ENCODE measurements around the gene FRMPD2. TPM values are rescaled to one million over a fixed set of nuclear protein-coding genes. Genes with fewer than 3 reads are reported as not detected.

FRMPD2 gene
- total RNA-seq, 2 experiments from 2014 or later: not detected

DNA sequence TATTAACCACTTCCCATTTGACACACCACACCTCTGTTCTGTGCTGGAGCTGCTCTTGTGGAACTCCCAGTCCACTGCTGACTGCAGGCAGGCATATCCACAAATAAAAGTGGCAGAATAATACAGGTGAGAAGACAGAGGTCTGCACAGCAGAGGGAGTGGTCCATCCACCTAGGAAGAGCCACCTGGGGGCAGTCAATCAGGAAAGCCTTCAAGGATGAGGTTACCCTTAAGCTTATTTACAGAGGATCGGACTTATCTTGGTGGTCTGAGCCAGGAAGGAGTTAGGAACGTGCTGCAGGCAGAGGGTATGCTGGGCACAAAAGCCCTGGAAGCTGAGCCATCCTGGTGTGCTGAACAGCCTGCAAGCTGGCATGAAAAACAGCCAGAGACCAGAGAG lies 78.7 kb downstream of the FRMPD2 start:
- H3K4me3 Mint-ChIP-seq: no peak overlapping the region
- POLR2A ChIA-PET: no interaction called here
- H3K27ac Mint-ChIP-seq: no peak overlapping the region
- no peaks in the 10 kb centered on the region for H3K36me3 Mint-ChIP-seq (ENCODE audit: low read depth)
- no peaks in the 10 kb centered on the region for H3K4me1 Mint-ChIP-seq (ENCODE audit: low read depth)
- intact Hi-C loops (cut with DNase I, micrococcal nuclease): no loop called here
- Histone ChIP-seq H3K4me3 (ENCODE audit: low read length) (no peak overlapping the region), H3K27me3 (ENCODE audit: control insufficient read depth in 1 of 2, insufficient read depth in 2 of 2, low read length in 2 of 2) (peaks cover 0 to 2% of the 10 kb centered on the region in 2 experiments), H3K9me3 (ENCODE audit: control insufficient read depth in 1 of 2, insufficient read depth in 1 of 2, low read length in 2 of 2) (no peaks in the 10 kb centered on the region), H3K4me1 (ENCODE audit: insufficient read depth, low read length) (no peaks in the 10 kb centered on the region), H3K36me3 (ENCODE audit: insufficient read depth, low read length) (no peaks in the 10 kb centered on the region), H3K27ac (ENCODE audit: low read depth in 1 of 2, low read length in 2 of 2) (no peak overlapping the region)
- TF ChIP-seq, protein P1, sequence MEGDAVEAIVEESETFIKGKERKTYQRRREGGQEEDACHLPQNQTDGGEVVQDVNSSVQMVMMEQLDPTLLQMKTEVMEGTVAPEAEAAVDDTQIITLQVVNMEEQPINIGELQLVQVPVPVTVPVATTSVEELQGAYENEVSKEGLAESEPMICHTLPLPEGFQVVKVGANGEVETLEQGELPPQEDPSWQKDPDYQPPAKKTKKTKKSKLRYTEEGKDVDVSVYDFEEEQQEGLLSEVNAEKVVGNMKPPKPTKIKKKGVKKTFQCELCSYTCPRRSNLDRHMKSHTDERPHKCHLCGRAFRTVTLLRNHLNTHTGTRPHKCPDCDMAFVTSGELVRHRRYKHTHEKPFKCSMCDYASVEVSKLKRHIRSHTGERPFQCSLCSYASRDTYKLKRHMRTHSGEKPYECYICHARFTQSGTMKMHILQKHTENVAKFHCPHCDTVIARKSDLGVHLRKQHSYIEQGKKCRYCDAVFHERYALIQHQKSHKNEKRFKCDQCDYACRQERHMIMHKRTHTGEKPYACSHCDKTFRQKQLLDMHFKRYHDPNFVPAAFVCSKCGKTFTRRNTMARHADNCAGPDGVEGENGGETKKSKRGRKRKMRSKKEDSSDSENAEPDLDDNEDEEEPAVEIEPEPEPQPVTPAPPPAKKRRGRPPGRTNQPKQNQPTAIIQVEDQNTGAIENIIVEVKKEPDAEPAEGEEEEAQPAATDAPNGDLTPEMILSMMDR (IDR thresholded peaks at IDR 0.05): no peak
- CTCF ChIA-PET: no interaction called here
- H3K9me3 Mint-ChIP-seq: no peaks in the 10 kb centered on the region
- DNase-seq: no peak
- no peak for ATAC-seq (ENCODE audit: poor library complexity)
- no peaks in the 10 kb centered on the region for H3K27me3 Mint-ChIP-seq

DNA sequence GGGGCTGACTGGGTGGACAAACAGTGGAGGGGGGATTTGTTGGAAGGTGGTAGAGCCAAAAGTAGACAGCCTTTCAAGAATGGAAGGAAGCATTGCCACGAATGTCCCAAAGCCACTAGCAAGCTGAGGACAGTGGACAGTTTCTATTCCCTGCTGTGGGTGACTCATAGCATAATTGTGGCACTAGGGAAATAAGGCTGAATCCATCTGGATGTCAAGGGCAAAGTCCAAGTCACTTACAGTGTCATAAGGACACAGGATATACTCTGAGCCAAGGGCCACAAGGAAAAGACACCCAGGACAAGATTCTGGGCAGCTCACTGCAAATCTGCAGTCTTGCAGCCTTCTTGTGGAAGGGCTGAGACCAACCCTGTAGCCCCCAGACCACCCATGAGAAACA lies 79.7 kb downstream of the FRMPD2 start:
- Histone ChIP-seq H3K4me3 (ENCODE audit: low read length) (no peak overlapping the region), H3K9me3 (ENCODE audit: control insufficient read depth in 1 of 2, insufficient read depth in 1 of 2, low read length in 2 of 2) (no peaks in the 10 kb centered on the region), H3K4me1 (ENCODE audit: insufficient read depth, low read length) (no peaks in the 10 kb centered on the region), H3K27me3 (ENCODE audit: control insufficient read depth in 1 of 2, insufficient read depth in 2 of 2, low read length in 2 of 2) (peaks cover 0 to 2% of the 10 kb centered on the region in 2 experiments), H3K27ac (ENCODE audit: low read depth in 1 of 2, low read length in 2 of 2) (no peak overlapping the region), H3K36me3 (ENCODE audit: insufficient read depth, low read length) (no peaks in the 10 kb centered on the region)
- Mint-ChIP-seq H3K27me3 (no peaks in the 10 kb centered on the region), H3K4me1 (ENCODE audit: low read depth) (no peaks in the 10 kb centered on the region), H3K36me3 (ENCODE audit: low read depth) (no peaks in the 10 kb centered on the region), H3K27ac (no peak overlapping the region), H3K9me3 (no peaks in the 10 kb centered on the region), H3K4me3 (no peak overlapping the region)
- DNase-seq (no peak), ATAC-seq (ENCODE audit: poor library complexity) (no peak)
- ChIA-PET CTCF (no interaction called here), POLR2A (no interaction called here)
- intact Hi-C loops (cut with DNase I, micrococcal nuclease): no loop called here
- TF ChIP-seq, protein P1 (IDR thresholded peaks at IDR 0.05): no peak

DNA sequence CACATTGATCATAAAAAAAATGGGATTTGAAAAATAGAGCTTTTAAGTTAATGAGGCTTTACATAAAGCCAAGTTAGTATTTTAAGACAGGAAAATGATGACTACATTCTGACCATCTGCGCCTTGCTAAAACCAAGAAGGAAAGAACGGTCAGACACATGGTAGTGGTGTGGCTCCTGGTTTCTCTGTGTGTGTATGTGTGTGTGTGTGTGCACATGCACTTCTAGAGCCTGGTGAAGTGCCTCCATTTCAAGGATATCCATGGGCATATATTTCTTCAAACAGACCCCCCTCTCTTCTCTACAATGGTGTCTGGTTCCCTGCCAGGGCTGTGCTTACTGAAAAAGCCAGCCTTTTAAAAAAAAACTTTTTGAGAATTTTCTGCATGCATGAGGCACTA lies 80.9 kb downstream of the FRMPD2 start:
- intact Hi-C loops (cut with DNase I, micrococcal nuclease): no loop called here
- DNase-seq (no peak), ATAC-seq (ENCODE audit: poor library complexity) (no peak)
- H3K4me3 ChIP-seq (ENCODE audit: low read length): no peak overlapping the region
- TF ChIP-seq, protein P1 (IDR thresholded peaks at IDR 0.05): no peak
- H3K27ac ChIP-seq (ENCODE audit: low read depth in 1 of 2, low read length in 2 of 2): no peak overlapping the region
- H3K36me3 ChIP-seq (ENCODE audit: insufficient read depth, low read length): no peaks in the 10 kb centered on the region
- no peaks in the 10 kb centered on the region for H3K9me3 Mint-ChIP-seq
- POLR2A ChIA-PET: no interaction called here
- no peaks in the 10 kb centered on the region for H3K4me1 Mint-ChIP-seq (ENCODE audit: low read depth)
- H3K27ac Mint-ChIP-seq: no peak overlapping the region
- no peaks in the 10 kb centered on the region for H3K27me3 Mint-ChIP-seq
- H3K36me3 Mint-ChIP-seq (ENCODE audit: low read depth): no peaks in the 10 kb centered on the region
- H3K4me1 ChIP-seq (ENCODE audit: insufficient read depth, low read length): no peaks in the 10 kb centered on the region
- peaks cover 0 to 2% of the 10 kb centered on the region in 2 experiments for H3K27me3 ChIP-seq (ENCODE audit: control insufficient read depth in 1 of 2, insufficient read depth in 2 of 2, low read length in 2 of 2)
- H3K4me3 Mint-ChIP-seq: no peak overlapping the region
- no peaks in the 10 kb centered on the region for H3K9me3 ChIP-seq (ENCODE audit: control insufficient read depth in 1 of 2, insufficient read depth in 1 of 2, low read length in 2 of 2)
- CTCF ChIA-PET: no interaction called here

All from CD4-positive, alpha-beta T cell (primary cell).